GM12891 (cell line): ENCODE data around the gene TF.

Experiments
- PAX5 ChIP-seq: IDR thresholded peaks from 2 replicates; pipeline ENCODE4 v1.6.1; 2011; ENCODE audit warnings: low read length, moderate library complexity, mild to moderate bottlenecking; ENCODE audit not compliant: insufficient read depth, severe bottlenecking
- POLR2A ChIP-seq: IDR thresholded peaks from 2 replicates; pipeline ENCODE4 v1.6.1; 2011; ENCODE audit warnings: low read depth, low read length, control low read depth
- POLR2AphosphoS5 ChIP-seq: IDR thresholded peaks from 2 replicates; pipeline ENCODE4 v1.6.1; 2011; ENCODE audit warnings: low read depth, low read length, control low read depth
- POU2F2 ChIP-seq: IDR thresholded peaks from 2 replicates; pipeline ENCODE4 v1.6.1; 2011; ENCODE audit warnings: low read depth, mild to moderate bottlenecking, control low read depth, low read length, moderate library complexity
- SPI1 ChIP-seq: IDR thresholded peaks from 2 replicates; pipeline ENCODE4 v1.6.1; 2011; ENCODE audit warnings: low read depth, low read length, control low read depth
- TAF1 ChIP-seq: IDR thresholded peaks from 2 replicates; pipeline ENCODE4 v1.6.1; 2011; ENCODE audit warnings: low read depth, low read length, control low read depth

DNA sequence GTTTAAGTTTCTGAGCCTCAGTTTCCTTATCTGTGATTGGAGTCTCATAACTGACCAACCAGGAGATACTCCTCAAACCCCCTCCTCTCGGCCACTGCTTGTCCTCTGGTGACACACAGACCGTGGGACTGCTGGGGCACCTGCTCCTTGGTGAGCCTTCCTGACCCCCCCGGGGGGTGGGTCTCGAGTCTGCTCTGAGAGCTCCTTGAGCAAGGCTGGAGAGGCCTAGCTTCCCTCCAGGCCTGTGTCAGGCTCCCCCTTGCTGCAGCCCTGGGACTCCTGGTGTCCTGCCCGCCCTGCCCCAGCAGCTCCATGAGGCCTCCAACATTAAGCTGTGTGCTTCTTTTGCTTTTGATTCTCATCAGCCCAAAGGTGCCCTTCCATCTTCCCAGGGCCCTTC is 87.1 kb downstream of the TF start:
- no peak for TF ChIP-seq TAF1
- TF ChIP-seq POLR2AphosphoS5: no peak
- no peak for TF ChIP-seq POLR2A
- TF ChIP-seq PAX5: no peak
- no peak for TF ChIP-seq SPI1
- TF ChIP-seq POU2F2: no peak
